Measurements from ENCODE around the gene RCBTB1. TPM values are rescaled to one million over a fixed set of nuclear protein-coding genes. Genes with fewer than 3 reads are reported as not detected.

The RCBTB1 gene
- total and polyA plus RNA-seq, 10 of the 15 experiments (the other 5 are each of a cell fraction or from before 2014, with no cell fraction given), result 5.1 to 13.5 (median 11.2) TPM

GRCh38 chr13:49627831-49628652 is 42.7 kb upstream of the RCBTB1 start, which contains the start of gene ARL11 (continued):
- TF ChIP-seq GABPA (IDR thresholded peaks at IDR 0.05; ENCODE audit: low read depth) (0 out of 2 replicates have a peak, but pooled peaks have one; percentile 18), MEF2B (IDR thresholded peaks at IDR 0.05; ENCODE audit: partially characterized antibody, poor library complexity, severe bottlenecking) (peak; percentile 54), CREB1 (IDR thresholded peaks at IDR 0.05; ENCODE audit: low read depth) (0 out of 2 replicates have a peak, but pooled peaks have one; percentile 14), POU2F2 (IDR thresholded peaks at IDR 0.05; ENCODE audit: borderline replicate concordance, low read depth, low read length) (peak; percentile 55; the same call in 1 of the 3 replicates), TARDBP (IDR thresholded peaks at IDR 0.05; ENCODE audit: borderline replicate concordance) (no peak), YY1 (IDR thresholded peaks at IDR 0.05; ENCODE audit: low read depth, low read length) (0 out of 2 replicates have a peak, but pooled peaks have one; percentile 26), NFYA (IDR thresholded peaks at IDR 0.05; ENCODE audit: borderline replicate concordance, low read depth, low read length) (no peak), ZBTB40 (IDR thresholded peaks at IDR 0.05; ENCODE audit: borderline replicate concordance) (no peak), IKZF2 (IDR thresholded peaks at IDR 0.05) (peak; percentile 65 to 70), IKZF1 (conservative IDR thresholded peaks at IDR 0.05) (peak; percentile 74; the same call in 1 of the 2 replicates), POLR2AphosphoS5 (IDR thresholded peaks at IDR 0.05; ENCODE audit: low read length) (peak; percentile 78), RELB (IDR thresholded peaks at IDR 0.05; ENCODE audit: low read depth) (peak; percentile 44; the same call in 1 of the 2 replicates)
- TF ChIP-seq, protein P1, sequence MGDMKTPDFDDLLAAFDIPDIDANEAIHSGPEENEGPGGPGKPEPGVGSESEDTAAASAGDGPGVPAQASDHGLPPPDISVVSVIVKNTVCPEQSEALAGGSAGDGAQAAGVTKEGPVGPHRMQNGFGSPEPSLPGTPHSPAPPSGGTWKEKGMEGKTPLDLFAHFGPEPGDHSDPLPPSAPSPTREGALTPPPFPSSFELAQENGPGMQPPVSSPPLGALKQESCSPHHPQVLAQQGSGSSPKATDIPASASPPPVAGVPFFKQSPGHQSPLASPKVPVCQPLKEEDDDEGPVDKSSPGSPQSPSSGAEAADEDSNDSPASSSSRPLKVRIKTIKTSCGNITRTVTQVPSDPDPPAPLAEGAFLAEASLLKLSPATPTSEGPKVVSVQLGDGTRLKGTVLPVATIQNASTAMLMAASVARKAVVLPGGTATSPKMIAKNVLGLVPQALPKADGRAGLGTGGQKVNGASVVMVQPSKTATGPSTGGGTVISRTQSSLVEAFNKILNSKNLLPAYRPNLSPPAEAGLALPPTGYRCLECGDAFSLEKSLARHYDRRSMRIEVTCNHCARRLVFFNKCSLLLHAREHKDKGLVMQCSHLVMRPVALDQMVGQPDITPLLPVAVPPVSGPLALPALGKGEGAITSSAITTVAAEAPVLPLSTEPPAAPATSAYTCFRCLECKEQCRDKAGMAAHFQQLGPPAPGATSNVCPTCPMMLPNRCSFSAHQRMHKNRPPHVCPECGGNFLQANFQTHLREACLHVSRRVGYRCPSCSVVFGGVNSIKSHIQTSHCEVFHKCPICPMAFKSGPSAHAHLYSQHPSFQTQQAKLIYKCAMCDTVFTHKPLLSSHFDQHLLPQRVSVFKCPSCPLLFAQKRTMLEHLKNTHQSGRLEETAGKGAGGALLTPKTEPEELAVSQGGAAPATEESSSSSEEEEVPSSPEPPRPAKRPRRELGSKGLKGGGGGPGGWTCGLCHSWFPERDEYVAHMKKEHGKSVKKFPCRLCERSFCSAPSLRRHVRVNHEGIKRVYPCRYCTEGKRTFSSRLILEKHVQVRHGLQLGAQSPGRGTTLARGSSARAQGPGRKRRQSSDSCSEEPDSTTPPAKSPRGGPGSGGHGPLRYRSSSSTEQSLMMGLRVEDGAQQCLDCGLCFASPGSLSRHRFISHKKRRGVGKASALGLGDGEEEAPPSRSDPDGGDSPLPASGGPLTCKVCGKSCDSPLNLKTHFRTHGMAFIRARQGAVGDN (IDR thresholded peaks at IDR 0.05), result 0 out of 2 replicates have a peak, but pooled peaks have one; percentile 19
- TF ChIP-seq, protein P2, sequence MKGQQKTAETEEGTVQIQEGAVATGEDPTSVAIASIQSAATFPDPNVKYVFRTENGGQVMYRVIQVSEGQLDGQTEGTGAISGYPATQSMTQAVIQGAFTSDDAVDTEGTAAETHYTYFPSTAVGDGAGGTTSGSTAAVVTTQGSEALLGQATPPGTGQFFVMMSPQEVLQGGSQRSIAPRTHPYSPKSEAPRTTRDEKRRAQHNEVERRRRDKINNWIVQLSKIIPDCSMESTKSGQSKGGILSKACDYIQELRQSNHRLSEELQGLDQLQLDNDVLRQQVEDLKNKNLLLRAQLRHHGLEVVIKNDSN (IDR thresholded peaks at IDR 0.05; ENCODE audit: borderline replicate concordance, extremely low read length, insufficient read depth, low read depth, low read length), result no peak

All from GM12878 (cell line).